ENCODE results near the gene ZNF618. TPM values are rescaled to one million over a fixed set of nuclear protein-coding genes. Genes with fewer than 3 reads are reported as not detected.

Gene ZNF618
- total RNA-seq, 1 experiment from 2014 or later = 1.2 TPM

DNA sequence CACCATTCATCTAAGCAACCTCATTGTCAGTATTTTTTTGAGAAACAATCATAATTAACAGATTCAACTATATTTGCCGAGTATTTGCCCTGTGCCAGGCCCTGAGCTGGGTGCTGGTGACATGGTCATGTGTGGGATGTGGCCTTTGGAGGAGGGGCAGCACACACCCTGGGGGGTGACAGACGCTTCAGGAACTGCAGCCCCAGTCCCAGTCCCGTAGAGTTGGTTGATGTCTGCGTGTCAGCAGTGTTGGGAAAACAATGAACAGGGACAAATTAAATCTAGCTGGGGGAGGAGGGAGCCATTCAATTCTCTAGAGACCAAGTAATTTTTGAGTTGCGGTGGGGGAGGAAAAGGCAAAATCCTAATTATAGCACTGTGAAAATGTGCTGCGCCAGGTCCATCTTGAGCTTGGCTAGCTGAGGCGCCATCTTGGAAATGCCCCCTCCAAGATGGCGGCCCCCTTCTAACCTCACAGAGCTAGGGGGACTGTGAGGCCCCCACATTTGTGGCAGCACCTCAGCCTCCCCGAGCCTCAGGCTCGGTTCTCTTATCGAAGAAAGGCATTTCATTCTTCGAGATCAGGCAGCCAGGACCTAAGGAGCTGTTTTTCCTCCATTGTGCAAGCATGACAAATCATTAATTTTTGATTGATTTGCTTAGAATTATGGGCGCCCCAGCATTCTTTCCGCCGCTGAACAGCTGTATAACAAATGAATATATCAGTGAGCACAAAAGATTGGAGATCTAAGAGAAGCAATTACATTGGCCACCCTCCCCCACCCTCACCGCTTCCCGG lies 87.8 kb downstream of the ZNF618 start:
- H3K4me3 Mint-ChIP-seq (ENCODE audit: unreplicated experiment) = no peak overlapping the region
- intact Hi-C loops (cut with micrococcal nuclease; ENCODE audit: unreplicated experiment) = loop anchor here (5.0 kb wide), 1 partner anchor 157 kb away; no protein-coding TSS in a partner anchor
- POLR2A ChIA-PET = no interaction called here
- no peaks in the 10 kb centered on the region for H3K27me3 Mint-ChIP-seq (ENCODE audit: insufficient read depth, unreplicated experiment)
- no peaks in the 10 kb centered on the region for H3K9me3 Mint-ChIP-seq (ENCODE audit: unreplicated experiment)
- H3K27ac Mint-ChIP-seq (ENCODE audit: unreplicated experiment) = no peak overlapping the region
- Histone ChIP-seq H3K9me3 (no peaks in the 10 kb centered on the region), H3K4me3 (ENCODE audit: low read depth, low read length) (no peak overlapping the region), H3K36me3 (ENCODE audit: control insufficient read depth, insufficient read depth, low read length) (no peaks in the 10 kb centered on the region; the same call in 1 of the 2 replicates), H3K27me3 (replicated peaks; ENCODE audit: control insufficient read depth, insufficient read depth, low read length) (no peaks in the 10 kb centered on the region), H3K4me1 (no peaks in the 10 kb centered on the region)
- no peak for DNase-seq
- BruUV-seq (replicated peaks) = no TSS peak
- CTCF ChIA-PET = no interaction called here
- no peak for TF ChIP-seq CTCF (IDR thresholded peaks at IDR 0.05; ENCODE audit: insufficient read depth in 1 of 2, low read depth in 1 of 2, low read length in 1 of 2, severe bottlenecking in 1 of 2, unreplicated experiment in 1 of 2)
- H3K36me3 Mint-ChIP-seq (ENCODE audit: insufficient read depth, unreplicated experiment) = no peaks in the 10 kb centered on the region
- peaks cover 14% of the 10 kb centered on the region for H3K4me1 Mint-ChIP-seq (ENCODE audit: low read depth, unreplicated experiment)

GRCh38 chr9:113964495-113965170 lies 88.5 kb downstream of the ZNF618 start:
- Histone ChIP-seq H3K9me3 (no peaks in the 10 kb centered on the region), H3K36me3 (ENCODE audit: control insufficient read depth, insufficient read depth, low read length) (no peaks in the 10 kb centered on the region; the same call in 1 of the 2 replicates), H3K27me3 (replicated peaks; ENCODE audit: control insufficient read depth, insufficient read depth, low read length) (no peaks in the 10 kb centered on the region), H3K4me1 (no peaks in the 10 kb centered on the region), H3K4me3 (ENCODE audit: low read depth, low read length) (no peak overlapping the region)
- DNase-seq = no peak
- no peak for TF ChIP-seq CTCF (IDR thresholded peaks at IDR 0.05; ENCODE audit: insufficient read depth in 1 of 2, low read depth in 1 of 2, low read length in 1 of 2, severe bottlenecking in 1 of 2, unreplicated experiment in 1 of 2)
- no TSS peak for BruUV-seq (replicated peaks)
- peaks cover 14% of the 10 kb centered on the region for H3K4me1 Mint-ChIP-seq (ENCODE audit: low read depth, unreplicated experiment)
- intact Hi-C loops (cut with micrococcal nuclease; ENCODE audit: unreplicated experiment) = loop anchor here (5.0 kb wide), 1 partner anchor 157 kb away; no protein-coding TSS in a partner anchor
- no peak overlapping the region for H3K4me3 Mint-ChIP-seq (ENCODE audit: unreplicated experiment)
- ChIA-PET POLR2A (no interaction called here), CTCF (no interaction called here)
- no peak overlapping the region for H3K27ac Mint-ChIP-seq (ENCODE audit: unreplicated experiment)
- no peaks in the 10 kb centered on the region for H3K9me3 Mint-ChIP-seq (ENCODE audit: unreplicated experiment)
- H3K36me3 Mint-ChIP-seq (ENCODE audit: insufficient read depth, unreplicated experiment) = no peaks in the 10 kb centered on the region
- H3K27me3 Mint-ChIP-seq (ENCODE audit: insufficient read depth, unreplicated experiment) = no peaks in the 10 kb centered on the region

DNA sequence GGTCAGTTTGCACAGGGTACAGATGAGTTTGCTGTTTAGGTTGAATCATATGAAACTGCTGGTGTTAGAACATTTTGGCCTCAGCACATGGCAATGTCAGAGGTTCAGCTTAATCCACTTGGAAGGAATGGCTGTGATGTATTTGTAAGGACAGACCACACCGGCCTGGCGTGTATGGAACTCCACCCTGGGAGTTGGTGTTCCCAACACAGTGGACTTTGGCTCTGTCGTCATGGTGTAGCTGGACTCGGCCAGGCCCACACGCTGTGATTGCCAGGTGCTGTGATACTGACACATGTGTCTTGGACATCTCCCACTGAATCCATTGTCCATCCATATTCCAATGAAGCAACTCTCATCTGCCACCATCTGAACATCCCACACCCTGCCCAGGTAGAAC lies 90.3 kb downstream of the ZNF618 start:
- POLR2A ChIA-PET = no interaction called here
- Mint-ChIP-seq H3K4me1 (ENCODE audit: low read depth, unreplicated experiment) (peaks cover 14% of the 10 kb centered on the region), H3K27ac (ENCODE audit: unreplicated experiment) (no peak overlapping the region), H3K4me3 (ENCODE audit: unreplicated experiment) (no peak overlapping the region), H3K9me3 (ENCODE audit: unreplicated experiment) (no peaks in the 10 kb centered on the region), H3K27me3 (ENCODE audit: insufficient read depth, unreplicated experiment) (no peaks in the 10 kb centered on the region), H3K36me3 (ENCODE audit: insufficient read depth, unreplicated experiment) (no peaks in the 10 kb centered on the region)
- H3K27me3 ChIP-seq (replicated peaks; ENCODE audit: control insufficient read depth, insufficient read depth, low read length) = no peaks in the 10 kb centered on the region
- no peaks in the 10 kb centered on the region; the same call in 1 of the 2 replicates for H3K36me3 ChIP-seq (ENCODE audit: control insufficient read depth, insufficient read depth, low read length)
- no peaks in the 10 kb centered on the region for H3K4me1 ChIP-seq
- no TSS peak for BruUV-seq (replicated peaks)
- peak in 1 of 2 experiments; percentile 45 for DNase-seq
- no peak for TF ChIP-seq CTCF (IDR thresholded peaks at IDR 0.05; ENCODE audit: insufficient read depth in 1 of 2, low read depth in 1 of 2, low read length in 1 of 2, severe bottlenecking in 1 of 2, unreplicated experiment in 1 of 2)
- intact Hi-C loops (cut with micrococcal nuclease; ENCODE audit: unreplicated experiment) = no loop called here
- H3K9me3 ChIP-seq = no peaks in the 10 kb centered on the region
- no peak overlapping the region for H3K4me3 ChIP-seq (ENCODE audit: low read depth, low read length)
- CTCF ChIA-PET = no interaction called here
